Caco-2 (cell line): ENCODE data around the gene AFTPH. TPM values are rescaled to one million over a fixed set of nuclear protein-coding genes. Genes with fewer than 3 reads are reported as not detected.

Experiments
- BruUV-seq: library from RNA; stranded (reverse); fragments of 400-500 nt; replicated peaks from 2 replicates; lab custom pipeline; 2021; lab: Mats Ljungman, UMichigan
- CTCF ChIA-PET: fragments of 300-600 bp; sonication (Branson Sonifier 250); formaldehyde crosslinking; loops from one replicate; lab custom pipeline; 2022; ENCODE audit warnings: antibody characterized with exemption; lab: Charles Lee
- POLR2A ChIA-PET: fragments of 300-600 bp; sonication (Branson Sonifier 250); formaldehyde crosslinking; loops from one replicate; lab custom pipeline; 2022; ENCODE audit warnings: antibody characterized with exemption; lab: Charles Lee
- DNase-seq, 2 experiments: peaks; one replicate each; pipeline versions ENCODE4 v3.0.0 to v3.0.0-alpha.2; 2020 to 2022
- H3K27me3 ChIP-seq: replicated peaks from 2 replicates; pipeline ENCODE4 v1.6.0; 2011; ENCODE audit warnings: low read length; ENCODE audit not compliant: control insufficient read depth, insufficient read depth
- H3K36me3 ChIP-seq: 2 replicates; pipeline ENCODE4 v1.5.1; 2011; ENCODE audit warnings: low read length; ENCODE audit not compliant: control insufficient read depth, insufficient read depth
- H3K4me1 ChIP-seq: fragments of 250-450 bp; sonication (Bioruptor Pico); 2 replicates; pipeline ENCODE4 v1.5.1; 2020; ENCODE audit warnings: mild to moderate bottlenecking
- H3K4me3 ChIP-seq: 2 replicates; pipeline ENCODE4 v1.5.1; 2011; ENCODE audit warnings: low read depth, mild to moderate bottlenecking, control low read depth, low read length
- H3K9me3 ChIP-seq: fragments of 250-450 bp; sonication (Bioruptor Pico); 2 replicates; pipeline ENCODE4 v1.5.1; 2020; ENCODE audit warnings: mild to moderate bottlenecking, moderate library complexity
- H3K27ac Mint-ChIP-seq: one replicate; pipeline ENCODE4 v1.8.0; 2022; ENCODE audit warnings: mixed read lengths; ENCODE audit not compliant: unreplicated experiment
- H3K27me3 Mint-ChIP-seq: one replicate; pipeline ENCODE4 v1.8.0; 2022; ENCODE audit warnings: mixed read lengths; ENCODE audit not compliant: insufficient read depth, unreplicated experiment
- H3K36me3 Mint-ChIP-seq: one replicate; pipeline ENCODE4 v1.8.0; 2022; ENCODE audit warnings: mild to moderate bottlenecking, mixed read lengths; ENCODE audit not compliant: insufficient read depth, unreplicated experiment
- H3K4me1 Mint-ChIP-seq: one replicate; pipeline ENCODE4 v1.8.0; 2022; ENCODE audit warnings: low read depth, mixed read lengths; ENCODE audit not compliant: unreplicated experiment
- H3K4me3 Mint-ChIP-seq: one replicate; pipeline ENCODE4 v1.8.0; 2022; ENCODE audit warnings: mild to moderate bottlenecking, moderate library complexity, mixed read lengths; ENCODE audit not compliant: unreplicated experiment
- H3K9me3 Mint-ChIP-seq: one replicate; pipeline ENCODE4 v1.8.0; 2022; ENCODE audit warnings: mixed read lengths; ENCODE audit not compliant: unreplicated experiment
- CTCF ChIP-seq, 2 experiments: fragments of 200-600 bp in 1 of 2; IDR thresholded peaks; 1 replicate in 1 of 2; 2 replicates in 1 of 2; pipeline versions ENCODE4 v1.5.1 to v1.8.0; 2011 to 2022; ENCODE audit warnings: antibody characterized with exemption in 1 of 2, control low read depth in 1 of 2, inconsistent platforms in 1 of 2, low read depth in 1 of 2, low read length in 1 of 2, mild to moderate bottlenecking in 1 of 2, moderate library complexity in 1 of 2; ENCODE audit not compliant: insufficient read depth in 1 of 2, severe bottlenecking in 1 of 2, unreplicated experiment in 1 of 2
- intact Hi-C: fragments of 100-400 bp; cut with micrococcal nuclease; formaldehyde crosslinking; loops from one replicate; pipeline ENCODE4 v1.10.0; 2022; ENCODE audit not compliant: unreplicated experiment
- total RNA-seq: library from RNA; stranded (reverse); gene quantifications from 2 replicates; pipeline ENCODE4 v1.2.3, GENCODE V29; 2022

The AFTPH gene
- total RNA-seq, 1 experiment from 2014 or later = 30.1 TPM

DNA sequence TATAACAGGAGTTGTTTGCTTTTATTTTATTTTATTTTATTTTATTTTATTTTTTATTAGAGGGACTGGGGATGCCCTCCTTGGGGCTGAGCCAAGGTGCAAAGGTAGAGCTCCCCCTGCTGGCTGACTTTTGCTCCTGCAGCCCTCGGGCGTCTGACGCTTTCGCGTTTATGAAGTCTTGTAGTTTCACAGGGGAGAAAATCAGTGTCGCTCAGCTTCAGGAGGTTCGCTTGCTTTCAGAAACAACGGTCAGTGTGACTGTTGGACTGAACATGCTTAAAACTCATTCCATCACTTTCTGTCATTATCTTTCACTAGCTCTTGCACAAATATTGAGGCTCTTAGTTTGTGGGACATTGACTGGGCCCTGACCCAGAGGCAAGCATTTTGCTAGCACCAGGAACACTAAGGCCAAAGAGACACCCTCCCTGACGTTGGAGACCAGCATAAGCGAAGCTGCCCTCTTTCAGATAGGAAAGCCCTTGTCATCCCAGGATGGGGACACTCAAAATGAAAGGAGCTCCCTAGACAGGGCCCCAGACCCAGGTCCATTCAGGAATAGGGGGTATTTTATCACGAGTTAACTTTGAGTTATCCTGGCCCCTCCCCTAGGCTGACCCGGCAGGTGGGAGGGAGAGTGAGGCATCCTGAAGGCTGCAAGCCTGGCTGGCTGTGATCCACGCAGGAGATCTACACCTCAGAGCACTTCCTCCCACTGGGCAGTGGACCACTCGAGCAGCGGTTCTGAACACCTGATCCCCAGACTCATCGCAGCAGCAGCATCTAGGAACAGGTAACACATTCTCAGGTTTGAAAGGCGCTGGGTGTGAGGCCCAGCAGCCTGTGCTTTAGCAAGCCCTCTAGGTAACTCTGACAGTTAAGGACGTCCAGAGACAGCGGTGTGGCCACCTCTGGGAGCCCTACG lies 35.8 kb upstream of the AFTPH start:
- Mint-ChIP-seq H3K4me1 (peaks cover 6% of the 10 kb centered on the region), H3K36me3 (no peaks in the 10 kb centered on the region), H3K9me3 (no peaks in the 10 kb centered on the region), H3K27me3 (no peaks in the 10 kb centered on the region), H3K4me3 (no peak overlapping the region), H3K27ac (no peak overlapping the region)
- Histone ChIP-seq H3K27me3 (no peaks in the 10 kb centered on the region), H3K36me3 (no peaks in the 10 kb centered on the region), H3K4me1 (no peaks in the 10 kb centered on the region), H3K4me3 (no peak overlapping the region), H3K9me3 (no peaks in the 10 kb centered on the region)
- ChIA-PET POLR2A (no interaction called here), CTCF (interaction anchor here (0.6 to 3.0 kb wide), 11 partner anchors 8 to 908 kb away, joined by 3 to 50 read pairs (median 4); no protein-coding TSS in a partner anchor)
- peak; percentile 72 to 83 for DNase-seq
- peak; percentile 95 for TF ChIP-seq CTCF (IDR thresholded peaks at IDR 0.05; ENCODE audit: insufficient read depth in 1 of 2, low read depth in 1 of 2, low read length in 1 of 2, severe bottlenecking in 1 of 2, unreplicated experiment in 1 of 2)
- intact Hi-C loops = loop anchor here (1.0 kb wide), 2 partner anchors 157 to 439 kb away; no protein-coding TSS in a partner anchor
- no TSS peak for BruUV-seq

DNA sequence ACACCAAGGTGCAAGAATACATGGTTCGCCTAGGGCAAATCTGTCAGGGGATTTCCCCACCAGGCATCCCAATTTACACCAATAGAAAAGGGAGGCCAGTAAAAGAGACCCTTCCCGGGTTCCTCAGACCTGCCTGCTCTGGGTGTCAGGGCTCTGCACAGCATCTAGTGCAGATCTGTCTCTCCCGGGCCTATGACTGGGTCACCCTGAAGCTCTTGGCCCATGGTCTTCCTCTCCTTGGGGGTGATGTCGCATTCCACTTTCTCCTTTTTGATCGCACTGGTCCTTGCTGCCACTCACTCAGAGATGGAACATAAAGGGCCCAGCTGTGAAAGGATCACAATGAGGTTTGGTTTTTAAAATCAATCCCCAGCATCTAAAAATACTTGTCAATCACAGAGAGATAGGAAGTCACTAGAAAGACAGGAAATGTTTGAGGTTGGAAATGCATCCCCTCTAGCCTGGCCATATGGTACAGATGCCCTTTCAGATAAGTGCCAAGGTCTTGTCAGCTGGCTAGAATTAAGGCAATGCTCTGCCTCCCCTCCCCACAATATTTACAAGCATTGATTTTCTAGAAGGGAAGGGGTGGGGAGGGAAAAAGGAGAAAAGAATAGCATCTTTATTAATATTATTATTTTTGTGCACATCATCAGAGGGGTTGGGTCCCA lies 34.9 kb upstream of the AFTPH start:
- ChIA-PET POLR2A (no interaction called here), CTCF (interaction anchor here (3.0 kb wide), 1 partner anchor 158 kb away, joined by 50 read pairs; no protein-coding TSS in a partner anchor)
- TF ChIP-seq CTCF (IDR thresholded peaks at IDR 0.05; ENCODE audit: insufficient read depth in 1 of 2, low read depth in 1 of 2, low read length in 1 of 2, severe bottlenecking in 1 of 2, unreplicated experiment in 1 of 2) = no peak
- Mint-ChIP-seq H3K27me3 (no peaks in the 10 kb centered on the region), H3K9me3 (no peaks in the 10 kb centered on the region), H3K4me3 (no peak overlapping the region), H3K4me1 (peaks cover 6% of the 10 kb centered on the region), H3K36me3 (no peaks in the 10 kb centered on the region), H3K27ac (no peak overlapping the region)
- intact Hi-C loops = no loop called here
- Histone ChIP-seq H3K36me3 (no peaks in the 10 kb centered on the region), H3K9me3 (no peaks in the 10 kb centered on the region), H3K4me1 (no peaks in the 10 kb centered on the region), H3K27me3 (no peaks in the 10 kb centered on the region), H3K4me3 (no peak overlapping the region)
- DNase-seq = no peak
- no TSS peak for BruUV-seq

- no peaks in the 10 kb centered on the region for H3K9me3 ChIP-seq
- no peaks in the 10 kb centered on the region for H3K9me3 Mint-ChIP-seq
- no peaks in the 10 kb centered on the region for H3K27me3 Mint-ChIP-seq
- CTCF ChIA-PET = interaction anchor here (0.6 kb wide), 1 partner anchor 160 kb away, joined by 3 read pairs; no protein-coding TSS in a partner anchor
- no peaks in the 10 kb centered on the region for H3K36me3 Mint-ChIP-seq
- H3K4me1 Mint-ChIP-seq = no peaks in the 10 kb centered on the region
- POLR2A ChIA-PET = no interaction called here
- no peak overlapping the region for H3K4me3 Mint-ChIP-seq
- intact Hi-C loops = no loop called here
- BruUV-seq = no TSS peak
- no peak overlapping the region for H3K4me3 ChIP-seq
- DNase-seq = no peak
- H3K36me3 ChIP-seq = no peaks in the 10 kb centered on the region
- no peak overlapping the region for H3K27ac Mint-ChIP-seq
- no peaks in the 10 kb centered on the region for H3K27me3 ChIP-seq
- TF ChIP-seq CTCF (IDR thresholded peaks at IDR 0.05; ENCODE audit: insufficient read depth in 1 of 2, low read depth in 1 of 2, low read length in 1 of 2, severe bottlenecking in 1 of 2, unreplicated experiment in 1 of 2) = no peak
- H3K4me1 ChIP-seq = no peaks in the 10 kb centered on the region
Measured at GRCh38 chr2:64491426-64491825, 32.7 kb upstream of the AFTPH start.
